SK-N-SH (cell line): ENCODE measurements around the gene FABP7. TPM values are rescaled to one million over a fixed set of nuclear protein-coding genes. Genes with fewer than 3 reads are reported as not detected.

Experiments used
- CTCF ChIA-PET: fragments of 300-600, 350-600 bp; formaldehyde crosslinking; extraction: SDS; loops from one replicate; lab custom pipeline; 2021; lab: Yijun Ruan, JAX
- POLR2A ChIA-PET: fragments of 350-600 bp; sonication (Branson Sonifier 250); formaldehyde crosslinking; extraction: SDS; loops from one replicate; lab custom pipeline; 2020; ENCODE audit warnings: antibody characterized with exemption, inconsistent platforms; lab: Yijun Ruan, JAX
- DNase-seq: peaks from one replicate; pipeline ENCODE4 v3.0.0; 2012
- H2AFZ ChIP-seq: fragments of 200-600 bp; sonication (generic); 2 replicates; pipeline ENCODE4 v1.8.1; 2016; ENCODE audit warnings: antibody characterized with exemption, mild to moderate bottlenecking, low read depth
- H3F3A ChIP-seq: fragments of 200-600 bp; sonication (generic); replicated peaks from 2 replicates; pipeline ENCODE3; 2016; ENCODE audit warnings: antibody characterized with exemption, mild to moderate bottlenecking; ENCODE audit not compliant: insufficient read depth
- H3K27ac ChIP-seq, 2 experiments: fragments of 200-500 bp in 1 of 2; fragments of 200-600 bp in 1 of 2; sonication (Bioruptor generic) in 1 of 2; sonication (generic), shearing (Covaris generic) in 1 of 2; 2 replicates each; pipeline versions ENCODE4 v1.5.1 to v1.6.1; 2014 to 2016; ENCODE audit warnings: low read depth in 2 of 2, inconsistent platforms in 1 of 2, low read length in 1 of 2, mild to moderate bottlenecking in 1 of 2, mixed read lengths in 1 of 2
- H3K27me3 ChIP-seq: fragments of 200-600 bp; sonication (generic), shearing (Covaris generic); 2 replicates; pipeline ENCODE4 v1.6.1; 2016; ENCODE audit warnings: mixed run types; ENCODE audit not compliant: insufficient read depth
- H3K36me3 ChIP-seq, 2 experiments: fragments of 200-500 bp in 1 of 2; fragments of 200-600 bp in 1 of 2; sonication (Bioruptor generic) in 1 of 2; sonication (generic) in 1 of 2; replicated peaks in 1 of 2; 2 replicates each; pipeline versions ENCODE3 to v1.5.1; 2014 to 2016; ENCODE audit warnings: low read length in 1 of 2, mild to moderate bottlenecking in 1 of 2; ENCODE audit not compliant: insufficient read depth in 2 of 2, control insufficient read depth in 1 of 2
- H3K4me1 ChIP-seq, 2 experiments: fragments of 200-500 bp in 1 of 2; fragments of 200-600 bp in 1 of 2; sonication (Bioruptor generic) in 1 of 2; sonication (generic), shearing (Covaris generic) in 1 of 2; 2 replicates each; pipeline versions ENCODE4 v1.5.1 to v1.6.1; 2014 to 2016; ENCODE audit warnings: low read depth in 1 of 2, low read length in 1 of 2, mixed run types in 1 of 2; ENCODE audit not compliant: insufficient read depth in 2 of 2, control insufficient read depth in 1 of 2
- H3K4me2 ChIP-seq: fragments of 200-600 bp; sonication (generic), shearing (Covaris generic); 2 replicates; pipeline ENCODE4 v1.6.1; 2017; ENCODE audit warnings: mixed run types
- H3K4me3 ChIP-seq, 2 experiments: fragments of 200-500 bp in 1 of 2; fragments of 200-600 bp in 1 of 2; sonication (Bioruptor generic) in 1 of 2; sonication (generic), shearing (Covaris generic) in 1 of 2; 2 replicates each; pipeline versions ENCODE4 v1.5.1 to v1.8.1; 2014 to 2016; ENCODE audit warnings: low read depth in 2 of 2, inconsistent platforms in 1 of 2, low read length in 1 of 2, mild to moderate bottlenecking in 1 of 2, mixed read lengths in 1 of 2, moderate library complexity in 1 of 2
- H3K79me2 ChIP-seq: fragments of 200-600 bp; sonication (generic); 2 replicates; pipeline ENCODE4 v1.8.1; 2017; ENCODE audit warnings: mild to moderate bottlenecking; ENCODE audit not compliant: insufficient read depth
- H3K9ac ChIP-seq: fragments of 200-600 bp; sonication (generic); 2 replicates; pipeline ENCODE4 v1.6.1; 2017; ENCODE audit warnings: mixed run types
- H3K9me2 ChIP-seq: fragments of 200-600 bp; sonication (generic); 2 replicates; pipeline ENCODE4 v1.6.1; 2017; ENCODE audit warnings: mixed run types
- H3K9me3 ChIP-seq: fragments of 200-600 bp; sonication (generic); 2 replicates; pipeline ENCODE4 v1.6.1; 2017; ENCODE audit warnings: mixed run types, mild to moderate bottlenecking, moderate library complexity
- H4K20me1 ChIP-seq: fragments of 200-600 bp; sonication (generic); 2 replicates; pipeline ENCODE4 v1.6.1; 2017; ENCODE audit warnings: mild to moderate bottlenecking, mixed run types; ENCODE audit not compliant: insufficient read depth
- CHD2 ChIP-seq: fragments of 150-350 bp; IDR thresholded peaks from 2 replicates; pipeline ENCODE4 v1.6.1; 2018; ENCODE audit warnings: low read length; ENCODE audit not compliant: partially characterized antibody
- EP300 ChIP-seq, 2 experiments: IDR thresholded peaks; 2 replicates each; pipeline versions ENCODE4 v1.4.0 to v1.6.1; 2012; ENCODE audit warnings: borderline replicate concordance in 1 of 2, low read depth in 1 of 2, low read length in 1 of 2
- GABPA ChIP-seq: IDR thresholded peaks from 2 replicates; pipeline ENCODE4 v1.4.0; 2012; ENCODE audit warnings: low read depth, mild to moderate bottlenecking
- MXI1 ChIP-seq: IDR thresholded peaks from 2 replicates; pipeline ENCODE4 v1.6.1; 2012; ENCODE audit warnings: mild to moderate bottlenecking, low read depth, low read length, improper control_type of control experiment
- RFX5 ChIP-seq: IDR thresholded peaks from 2 replicates; pipeline ENCODE4 v1.6.1; 2012; ENCODE audit warnings: mild to moderate bottlenecking, improper control_type of control experiment, low read length
- RXRA ChIP-seq: IDR thresholded peaks from 2 replicates; pipeline ENCODE4 v1.4.0; 2012; ENCODE audit warnings: low read depth, mild to moderate bottlenecking, borderline replicate concordance
- SMC3 ChIP-seq: IDR thresholded peaks from 2 replicates; pipeline ENCODE4 v1.6.1; 2012; ENCODE audit warnings: low read depth, low read length, improper control_type of control experiment
- WGBS: methylation state at CpG from one replicate; pipeline ENCODE4 v1.1.6; 2017; ENCODE audit warnings: low lambda C conversion rate; 5-methylcytosine and 5-hydroxymethylcytosine counted together
- polyA plus RNA-seq, 3 experiments: library from polyadenylated mRNA; depleted of rRNA; stranded (reverse); fragments of >200 nt; gene quantifications; 2 replicates each; pipeline ENCODE4 v1.2.3, GENCODE V29; 2012
- TF ChIP-seq, protein P1 (sequence below): fragments of 200-600 bp; sonication (generic); IDR thresholded peaks from 2 replicates; pipeline ENCODE4 v1.6.1; 2017; ENCODE audit warnings: antibody characterized with exemption, mild to moderate bottlenecking, moderate library complexity
- TF ChIP-seq, protein P2 (sequence below): IDR thresholded peaks from 2 replicates; pipeline ENCODE4 v1.4.0; 2012; ENCODE audit warnings: low read depth, borderline replicate concordance
- TF ChIP-seq, protein P3 (sequence below): IDR thresholded peaks from 2 replicates; pipeline ENCODE4 v1.4.0; 2012; ENCODE audit warnings: low read depth, borderline replicate concordance
- TF ChIP-seq, protein P4 (sequence below): IDR thresholded peaks from 2 replicates; pipeline ENCODE4 v1.6.1; 2012; ENCODE audit warnings: mild to moderate bottlenecking, low read depth, low read length, moderate library complexity

Gene FABP7
- polyA plus RNA-seq, 1 of the 3 experiments (the other 2 are of a cell fraction), result not detected

DNA sequence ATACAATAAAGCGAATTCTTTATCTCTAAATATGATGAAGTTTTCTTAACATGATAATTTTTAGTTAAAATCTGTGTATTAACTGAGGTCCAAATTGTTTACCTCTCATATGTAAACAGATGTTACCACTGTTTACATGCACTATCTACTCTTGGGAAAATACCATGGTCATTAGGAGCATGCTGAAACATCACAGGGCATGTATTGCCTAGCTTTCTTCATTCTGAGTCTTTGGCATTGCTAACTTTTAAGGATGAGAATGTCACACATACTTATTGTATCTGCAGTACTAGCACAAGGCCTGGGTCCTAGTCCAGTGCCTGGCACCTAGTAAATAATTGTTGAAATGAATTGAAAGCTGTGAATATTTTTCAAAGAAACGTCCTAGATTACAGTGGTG is 30.2 kb downstream of the FABP7 start:
- Histone ChIP-seq H3F3A (no peaks in the 10 kb centered on the region), H3K27me3 (no peaks in the 10 kb centered on the region; the same call in 1 of the 2 replicates), H3K4me2 (no peak overlapping the region), H3K4me1 (no peaks in the 10 kb centered on the region; a peak in 1 of 4 replicates), H3K9me3 (no peaks in the 10 kb centered on the region), H3K4me3 (no peak overlapping the region), H4K20me1 (no peaks in the 10 kb centered on the region), H3K36me3 (no peaks in the 10 kb centered on the region), H2AFZ (no peak overlapping the region), H3K9ac (no peak overlapping the region), H3K27ac (no peak overlapping the region), H3K79me2 (no peaks in the 10 kb centered on the region), H3K9me2 (no peaks in the 10 kb centered on the region)
- ChIA-PET POLR2A (no interaction called here), CTCF (interaction anchor here (1.4 to 1.8 kb wide), 2 partner anchors 9 to 13 kb away, joined by 4 read pairs; no protein-coding TSS in a partner anchor)
- no peak for DNase-seq
- TF ChIP-seq, protein P1, sequence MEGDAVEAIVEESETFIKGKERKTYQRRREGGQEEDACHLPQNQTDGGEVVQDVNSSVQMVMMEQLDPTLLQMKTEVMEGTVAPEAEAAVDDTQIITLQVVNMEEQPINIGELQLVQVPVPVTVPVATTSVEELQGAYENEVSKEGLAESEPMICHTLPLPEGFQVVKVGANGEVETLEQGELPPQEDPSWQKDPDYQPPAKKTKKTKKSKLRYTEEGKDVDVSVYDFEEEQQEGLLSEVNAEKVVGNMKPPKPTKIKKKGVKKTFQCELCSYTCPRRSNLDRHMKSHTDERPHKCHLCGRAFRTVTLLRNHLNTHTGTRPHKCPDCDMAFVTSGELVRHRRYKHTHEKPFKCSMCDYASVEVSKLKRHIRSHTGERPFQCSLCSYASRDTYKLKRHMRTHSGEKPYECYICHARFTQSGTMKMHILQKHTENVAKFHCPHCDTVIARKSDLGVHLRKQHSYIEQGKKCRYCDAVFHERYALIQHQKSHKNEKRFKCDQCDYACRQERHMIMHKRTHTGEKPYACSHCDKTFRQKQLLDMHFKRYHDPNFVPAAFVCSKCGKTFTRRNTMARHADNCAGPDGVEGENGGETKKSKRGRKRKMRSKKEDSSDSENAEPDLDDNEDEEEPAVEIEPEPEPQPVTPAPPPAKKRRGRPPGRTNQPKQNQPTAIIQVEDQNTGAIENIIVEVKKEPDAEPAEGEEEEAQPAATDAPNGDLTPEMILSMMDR, result no peak
- TF ChIP-seq SMC3, result no peak
- no peak for TF ChIP-seq EP300 (IDR thresholded peaks at IDR 0.05; ENCODE audit: borderline replicate concordance in 1 of 2, low read depth in 1 of 2, low read length in 1 of 2)
- TF ChIP-seq, protein P2, sequence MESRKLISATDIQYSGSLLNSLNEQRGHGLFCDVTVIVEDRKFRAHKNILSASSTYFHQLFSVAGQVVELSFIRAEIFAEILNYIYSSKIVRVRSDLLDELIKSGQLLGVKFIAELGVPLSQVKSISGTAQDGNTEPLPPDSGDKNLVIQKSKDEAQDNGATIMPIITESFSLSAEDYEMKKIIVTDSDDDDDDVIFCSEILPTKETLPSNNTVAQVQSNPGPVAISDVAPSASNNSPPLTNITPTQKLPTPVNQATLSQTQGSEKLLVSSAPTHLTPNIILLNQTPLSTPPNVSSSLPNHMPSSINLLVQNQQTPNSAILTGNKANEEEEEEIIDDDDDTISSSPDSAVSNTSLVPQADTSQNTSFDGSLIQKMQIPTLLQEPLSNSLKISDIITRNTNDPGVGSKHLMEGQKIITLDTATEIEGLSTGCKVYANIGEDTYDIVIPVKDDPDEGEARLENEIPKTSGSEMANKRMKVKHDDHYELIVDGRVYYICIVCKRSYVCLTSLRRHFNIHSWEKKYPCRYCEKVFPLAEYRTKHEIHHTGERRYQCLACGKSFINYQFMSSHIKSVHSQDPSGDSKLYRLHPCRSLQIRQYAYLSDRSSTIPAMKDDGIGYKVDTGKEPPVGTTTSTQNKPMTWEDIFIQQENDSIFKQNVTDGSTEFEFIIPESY, result no peak
- TF ChIP-seq GABPA, result no peak
- no peak for TF ChIP-seq RFX5
- TF ChIP-seq RXRA, result no peak
- TF ChIP-seq MXI1, result no peak
- TF ChIP-seq, protein P3, sequence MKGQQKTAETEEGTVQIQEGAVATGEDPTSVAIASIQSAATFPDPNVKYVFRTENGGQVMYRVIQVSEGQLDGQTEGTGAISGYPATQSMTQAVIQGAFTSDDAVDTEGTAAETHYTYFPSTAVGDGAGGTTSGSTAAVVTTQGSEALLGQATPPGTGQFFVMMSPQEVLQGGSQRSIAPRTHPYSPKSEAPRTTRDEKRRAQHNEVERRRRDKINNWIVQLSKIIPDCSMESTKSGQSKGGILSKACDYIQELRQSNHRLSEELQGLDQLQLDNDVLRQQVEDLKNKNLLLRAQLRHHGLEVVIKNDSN, result no peak
- no peak for TF ChIP-seq CHD2
- TF ChIP-seq, protein P4, sequence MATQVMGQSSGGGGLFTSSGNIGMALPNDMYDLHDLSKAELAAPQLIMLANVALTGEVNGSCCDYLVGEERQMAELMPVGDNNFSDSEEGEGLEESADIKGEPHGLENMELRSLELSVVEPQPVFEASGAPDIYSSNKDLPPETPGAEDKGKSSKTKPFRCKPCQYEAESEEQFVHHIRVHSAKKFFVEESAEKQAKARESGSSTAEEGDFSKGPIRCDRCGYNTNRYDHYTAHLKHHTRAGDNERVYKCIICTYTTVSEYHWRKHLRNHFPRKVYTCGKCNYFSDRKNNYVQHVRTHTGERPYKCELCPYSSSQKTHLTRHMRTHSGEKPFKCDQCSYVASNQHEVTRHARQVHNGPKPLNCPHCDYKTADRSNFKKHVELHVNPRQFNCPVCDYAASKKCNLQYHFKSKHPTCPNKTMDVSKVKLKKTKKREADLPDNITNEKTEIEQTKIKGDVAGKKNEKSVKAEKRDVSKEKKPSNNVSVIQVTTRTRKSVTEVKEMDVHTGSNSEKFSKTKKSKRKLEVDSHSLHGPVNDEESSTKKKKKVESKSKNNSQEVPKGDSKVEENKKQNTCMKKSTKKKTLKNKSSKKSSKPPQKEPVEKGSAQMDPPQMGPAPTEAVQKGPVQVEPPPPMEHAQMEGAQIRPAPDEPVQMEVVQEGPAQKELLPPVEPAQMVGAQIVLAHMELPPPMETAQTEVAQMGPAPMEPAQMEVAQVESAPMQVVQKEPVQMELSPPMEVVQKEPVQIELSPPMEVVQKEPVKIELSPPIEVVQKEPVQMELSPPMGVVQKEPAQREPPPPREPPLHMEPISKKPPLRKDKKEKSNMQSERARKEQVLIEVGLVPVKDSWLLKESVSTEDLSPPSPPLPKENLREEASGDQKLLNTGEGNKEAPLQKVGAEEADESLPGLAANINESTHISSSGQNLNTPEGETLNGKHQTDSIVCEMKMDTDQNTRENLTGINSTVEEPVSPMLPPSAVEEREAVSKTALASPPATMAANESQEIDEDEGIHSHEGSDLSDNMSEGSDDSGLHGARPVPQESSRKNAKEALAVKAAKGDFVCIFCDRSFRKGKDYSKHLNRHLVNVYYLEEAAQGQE, result no peak
- WGBS, result 28% methylated on average over 2 of the region's 2 CpGs
